Activated CD8-positive, alpha-beta T cell treated with anti-CD3 and anti-CD28 coated beads for 36 hours (primary cell): ENCODE measurements around the gene AACS. TPM values are rescaled to one million over a fixed set of nuclear protein-coding genes. Genes with fewer than 3 reads are reported as not detected.

Experiments
- ATAC-seq: fragments of 200-7000 bp; cut with Tn5 transposase; one replicate; pipeline ENCODE4 v1.10.0; 2021; ENCODE audit warnings: mild to moderate bottlenecking, moderate library complexity
- CTCF ChIA-PET: fragments of 350-600 bp; sonication (Branson Sonifier 250); formaldehyde crosslinking; loops from one replicate; lab custom pipeline; 2021; ENCODE audit warnings: antibody characterized with exemption; lab: Charles Lee
- POLR2A ChIA-PET: fragments of 350-600 bp; sonication (Branson Sonifier 250); formaldehyde crosslinking; loops from one replicate; lab custom pipeline; 2021; ENCODE audit warnings: antibody characterized with exemption; lab: Charles Lee
- DNase-seq: peaks from one replicate; pipeline ENCODE4 v3.0.0-alpha.2; 2020
- H3K27ac Mint-ChIP-seq: one replicate; pipeline ENCODE4 v1.8.0; 2021; ENCODE audit warnings: mild to moderate bottlenecking, mixed read lengths
- H3K27me3 Mint-ChIP-seq: one replicate; pipeline ENCODE4 v1.8.0; 2021; ENCODE audit warnings: mixed read lengths
- H3K36me3 Mint-ChIP-seq: one replicate; pipeline ENCODE4 v1.8.0; 2021; ENCODE audit warnings: low read depth, mixed read lengths
- H3K4me1 Mint-ChIP-seq: one replicate; pipeline ENCODE4 v1.8.0; 2021; ENCODE audit warnings: low read depth, mixed read lengths
- H3K4me3 Mint-ChIP-seq: one replicate; pipeline ENCODE4 v1.8.0; 2021; ENCODE audit warnings: mild to moderate bottlenecking, moderate library complexity, mixed read lengths
- H3K9me3 Mint-ChIP-seq: one replicate; pipeline ENCODE4 v1.8.0; 2021; ENCODE audit warnings: mixed read lengths
- intact Hi-C: fragments of 100-400 bp; cut with micrococcal nuclease; formaldehyde crosslinking; loops from one replicate; pipeline ENCODE4 v1.10.0; 2022
- total RNA-seq, 2 experiments: library from RNA; stranded (reverse); gene quantifications; one replicate each; pipeline ENCODE4 v1.2.3, GENCODE V29; 2021
- TF ChIP-seq, protein P1 (sequence below): fragments of 200-600 bp; IDR thresholded peaks from one replicate; pipeline ENCODE4 v1.8.0; 2022; ENCODE audit warnings: antibody characterized with exemption, mild to moderate bottlenecking

The AACS gene
- total RNA-seq, 2 experiments from 2014 or later = 15.7 to 17.6 TPM

DNA sequence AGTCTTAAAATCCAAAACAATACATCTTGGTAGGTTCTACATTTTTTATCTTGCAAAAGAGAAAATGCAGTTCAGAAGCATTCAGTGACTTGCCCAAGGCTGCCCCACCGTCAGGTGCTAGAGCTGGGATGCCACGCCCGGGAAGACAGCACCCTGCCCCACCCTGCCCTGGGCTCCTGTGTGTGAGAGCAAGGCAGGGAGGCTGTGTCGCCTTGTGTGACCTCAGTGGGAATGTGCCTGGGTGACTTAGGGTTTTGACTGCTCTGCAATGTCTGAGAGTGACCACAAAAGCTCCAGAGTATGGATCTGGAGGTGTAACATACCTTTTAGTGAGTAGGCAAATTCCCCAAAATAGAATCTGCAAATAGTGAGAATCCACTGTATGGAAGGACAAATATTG, 60.0 kb downstream of the AACS start:
- intact Hi-C loops = no loop called here
- H3K9me3 Mint-ChIP-seq = no peaks in the 10 kb centered on the region

DNA sequence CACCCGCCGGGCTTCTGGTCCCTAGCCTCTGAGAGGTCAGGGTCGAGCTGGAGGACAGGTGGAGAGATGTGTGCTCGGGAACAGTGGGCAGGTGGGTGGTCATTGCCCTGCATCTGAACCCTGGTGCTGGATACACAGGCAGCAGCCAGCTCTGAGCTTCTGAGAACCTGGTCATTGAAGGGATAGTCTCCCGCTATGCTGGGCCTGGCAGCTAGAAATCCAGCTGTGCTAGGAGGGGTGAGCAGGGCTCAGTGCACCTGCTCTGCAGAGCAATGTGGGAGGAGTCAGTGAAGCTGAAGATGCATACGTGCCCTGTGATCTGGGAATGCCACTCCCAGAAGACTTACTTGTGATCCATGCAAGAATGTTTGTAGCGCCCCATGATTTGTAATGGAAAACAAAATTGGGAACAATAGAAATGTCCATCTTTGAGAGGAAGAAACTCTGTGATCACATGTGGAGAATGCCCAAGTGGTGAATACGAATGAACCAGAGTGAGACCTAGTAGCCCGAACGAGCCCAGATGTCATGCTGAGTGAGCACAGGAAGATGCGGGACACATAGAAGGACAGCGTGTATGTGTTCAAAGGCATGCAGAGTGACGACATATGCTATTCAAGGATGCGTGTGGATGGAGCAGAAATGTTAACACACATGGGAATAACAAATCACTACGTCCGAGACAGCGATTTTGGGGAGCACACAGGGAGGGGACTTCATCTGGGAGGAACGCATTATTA, 63.4 kb downstream of the AACS start:
- no peaks in the 10 kb centered on the region for H3K9me3 Mint-ChIP-seq
- ATAC-seq (no peak), DNase-seq (no peak)
- no peaks in the 10 kb centered on the region for H3K27me3 Mint-ChIP-seq
- intact Hi-C loops = no loop called here
- H3K36me3 Mint-ChIP-seq = peaks cover 4% of the 10 kb centered on the region
- no peak overlapping the region for H3K4me3 Mint-ChIP-seq
- TF ChIP-seq, protein P1, sequence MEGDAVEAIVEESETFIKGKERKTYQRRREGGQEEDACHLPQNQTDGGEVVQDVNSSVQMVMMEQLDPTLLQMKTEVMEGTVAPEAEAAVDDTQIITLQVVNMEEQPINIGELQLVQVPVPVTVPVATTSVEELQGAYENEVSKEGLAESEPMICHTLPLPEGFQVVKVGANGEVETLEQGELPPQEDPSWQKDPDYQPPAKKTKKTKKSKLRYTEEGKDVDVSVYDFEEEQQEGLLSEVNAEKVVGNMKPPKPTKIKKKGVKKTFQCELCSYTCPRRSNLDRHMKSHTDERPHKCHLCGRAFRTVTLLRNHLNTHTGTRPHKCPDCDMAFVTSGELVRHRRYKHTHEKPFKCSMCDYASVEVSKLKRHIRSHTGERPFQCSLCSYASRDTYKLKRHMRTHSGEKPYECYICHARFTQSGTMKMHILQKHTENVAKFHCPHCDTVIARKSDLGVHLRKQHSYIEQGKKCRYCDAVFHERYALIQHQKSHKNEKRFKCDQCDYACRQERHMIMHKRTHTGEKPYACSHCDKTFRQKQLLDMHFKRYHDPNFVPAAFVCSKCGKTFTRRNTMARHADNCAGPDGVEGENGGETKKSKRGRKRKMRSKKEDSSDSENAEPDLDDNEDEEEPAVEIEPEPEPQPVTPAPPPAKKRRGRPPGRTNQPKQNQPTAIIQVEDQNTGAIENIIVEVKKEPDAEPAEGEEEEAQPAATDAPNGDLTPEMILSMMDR = no peak
- H3K27ac Mint-ChIP-seq = no peak overlapping the region
- CTCF ChIA-PET = no interaction called here
- POLR2A ChIA-PET = no interaction called here
- no peaks in the 10 kb centered on the region for H3K4me1 Mint-ChIP-seq

More for the DNA sequence above, 60.0 kb downstream of the AACS start:
- Mint-ChIP-seq H3K36me3 (peaks cover 3% of the 10 kb centered on the region), H3K27me3 (no peaks in the 10 kb centered on the region), H3K4me3 (no peak overlapping the region), H3K27ac (no peak overlapping the region), H3K4me1 (no peaks in the 10 kb centered on the region)
- ATAC-seq (no peak), DNase-seq (no peak)
- CTCF ChIA-PET = no interaction called here
- POLR2A ChIA-PET = no interaction called here
- TF ChIP-seq, protein P1 = no peak

- H3K9me3 Mint-ChIP-seq = no peaks in the 10 kb centered on the region
- ChIA-PET POLR2A (no interaction called here), CTCF (no interaction called here)
- H3K27me3 Mint-ChIP-seq = no peaks in the 10 kb centered on the region
- DNase-seq (no peak), ATAC-seq (no peak)
- TF ChIP-seq, protein P1 = no peak
- H3K4me1 Mint-ChIP-seq = no peaks in the 10 kb centered on the region
- H3K36me3 Mint-ChIP-seq = peaks cover 4% of the 10 kb centered on the region
- intact Hi-C loops = no loop called here
- H3K4me3 Mint-ChIP-seq = no peak overlapping the region
- no peak overlapping the region for H3K27ac Mint-ChIP-seq
Observed at GRCh38 chr12:125129179-125129571, 63.9 kb downstream of the AACS start.

DNA sequence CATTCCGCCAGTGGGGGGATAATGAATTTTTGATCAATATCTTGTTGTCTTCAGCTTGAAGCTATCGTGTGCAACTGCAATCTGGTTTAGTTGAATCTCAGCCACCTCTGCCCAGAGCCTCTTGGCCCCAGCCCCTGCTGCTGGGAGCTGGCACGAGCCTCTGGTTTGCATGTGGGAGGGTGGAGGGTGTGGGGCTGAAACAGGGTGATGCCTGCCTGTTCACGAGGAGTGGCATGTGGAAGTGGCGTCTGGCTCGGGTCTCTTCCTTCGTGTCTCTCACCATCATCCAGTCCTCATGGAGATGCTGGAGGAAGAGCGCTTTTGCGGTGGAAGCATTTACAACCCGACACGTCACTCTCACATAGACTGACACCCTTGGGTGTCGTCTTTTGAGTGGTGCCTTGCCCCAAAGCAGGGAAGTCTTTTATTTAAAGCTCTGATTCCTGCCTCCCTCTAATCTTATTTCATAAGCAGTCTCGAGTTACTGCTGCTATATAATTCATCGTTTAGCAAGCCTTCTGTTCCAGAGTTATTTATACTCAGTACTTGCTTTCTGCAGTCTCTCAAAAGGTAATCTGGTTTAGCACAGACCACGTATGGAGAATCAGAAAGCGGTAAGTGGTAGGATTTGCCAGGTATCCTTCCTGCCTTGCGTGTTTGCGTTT, 64.5 kb downstream of the AACS start:
- H3K27ac Mint-ChIP-seq = no peak overlapping the region
- peaks cover 4% of the 10 kb centered on the region for H3K36me3 Mint-ChIP-seq
- no peak for ATAC-seq
- DNase-seq = no peak
- no peaks in the 10 kb centered on the region for H3K27me3 Mint-ChIP-seq
- ChIA-PET POLR2A (no interaction called here), CTCF (no interaction called here)
- H3K4me1 Mint-ChIP-seq = no peaks in the 10 kb centered on the region
- intact Hi-C loops = no loop called here
- TF ChIP-seq, protein P1 = no peak
- H3K4me3 Mint-ChIP-seq = no peak overlapping the region
- no peaks in the 10 kb centered on the region for H3K9me3 Mint-ChIP-seq

DNA sequence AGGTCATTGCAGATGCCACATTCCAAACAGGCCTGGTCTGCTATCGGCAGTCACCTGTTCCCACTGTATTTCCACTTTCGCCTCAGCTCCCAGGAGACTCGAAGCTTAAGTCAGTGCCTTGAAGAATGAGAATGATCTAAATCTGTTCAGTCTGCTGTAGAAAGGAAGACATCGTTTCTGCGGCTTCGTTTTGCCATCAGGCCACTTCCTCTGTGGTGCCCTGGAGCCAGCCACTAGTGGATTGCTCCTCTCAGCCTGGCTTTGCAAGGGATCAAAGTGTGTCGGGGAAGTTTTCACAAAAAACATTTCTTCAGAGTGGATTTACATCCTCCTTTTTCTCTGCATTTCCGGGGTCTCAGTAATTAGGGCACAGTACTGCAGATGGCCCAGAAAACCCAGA, 66.7 kb downstream of the AACS start:
- TF ChIP-seq, protein P1 = no peak
- DNase-seq (no peak), ATAC-seq (no peak)
- Mint-ChIP-seq H3K4me1 (no peaks in the 10 kb centered on the region), H3K9me3 (no peaks in the 10 kb centered on the region), H3K27me3 (no peaks in the 10 kb centered on the region), H3K4me3 (no peak overlapping the region), H3K27ac (no peak overlapping the region), H3K36me3 (peaks cover 9% of the 10 kb centered on the region)
- CTCF ChIA-PET = no interaction called here
- intact Hi-C loops = no loop called here
- POLR2A ChIA-PET = no interaction called here
